K562 (cell line): Measurements from ENCODE around the gene ANXA9. TPM values are rescaled to one million over a fixed set of nuclear protein-coding genes. Genes with fewer than 3 reads are reported as not detected.

Experiments used
- CXXC5 ChIP-seq: fragments of 250-450 bp; sonication (Bioruptor Pico); IDR thresholded peaks from 2 replicates; pipeline ENCODE4 v1.8.0; 2022; ENCODE audit warnings: inconsistent platforms, mild to moderate bottlenecking, moderate library complexity
- HES1 ChIP-seq: fragments of 450-650 bp; IDR thresholded peaks from 2 replicates; pipeline ENCODE4 v1.6.1; 2016; ENCODE audit warnings: low read depth, mild to moderate bottlenecking, moderate library complexity
- ID3 ChIP-seq, 2 experiments: fragments of 250-450 bp in 1 of 2; fragments of 450-650 bp in 1 of 2; sonication (Bioruptor Pico) in 1 of 2; IDR thresholded peaks; 2 replicates each; pipeline versions ENCODE4 v1.6.1 to v1.8.0; 2016 to 2021; ENCODE audit warnings: mild to moderate bottlenecking in 2 of 2, moderate library complexity in 2 of 2, missing compliant biosample characterization in 1 of 2, missing genetic modification characterization in 1 of 2
- KDM2B ChIP-seq: fragments of 250-450 bp; sonication (Bioruptor Pico); IDR thresholded peaks from 2 replicates; pipeline ENCODE4 v1.8.0; 2021; ENCODE audit warnings: mild to moderate bottlenecking, moderate library complexity
- KHSRP ChIP-seq: fragments of 450-650 bp; IDR thresholded peaks from 2 replicates; pipeline ENCODE4 v1.6.1; 2017
- NFE2 ChIP-seq: IDR thresholded peaks from 2 replicates; pipeline ENCODE4 v1.6.1; 2014; ENCODE audit warnings: antibody characterized with exemption, low read depth
- REST ChIP-seq, 2 experiments: fragments of 450-650 bp; formaldehyde crosslinking in 1 of 2; IDR thresholded peaks; 2 replicates each; pipeline versions ENCODE4 v1.4.0 to v1.6.1; 2014 to 2020; ENCODE audit warnings: mild to moderate bottlenecking in 2 of 2, borderline replicate concordance in 1 of 2, low read depth in 1 of 2
- RFX1 ChIP-seq: fragments of 450-650 bp; IDR thresholded peaks from 2 replicates; pipeline ENCODE4 v1.6.1; 2016; ENCODE audit warnings: mild to moderate bottlenecking, moderate library complexity
- STAT6 ChIP-seq: sonication (generic); formaldehyde crosslinking; IDR thresholded peaks from 2 replicates; pipeline ENCODE4 v1.8.1; 2023; ENCODE audit warnings: mild to moderate bottlenecking, missing genetic modification reagents
- TRIM24 ChIP-seq, 2 experiments: fragments of 450-650 bp; IDR thresholded peaks; 2 replicates each; pipeline ENCODE4 v1.6.1; 2016
- TSC22D4 ChIP-seq: fragments of 450-650 bp; IDR thresholded peaks from 2 replicates; pipeline ENCODE4 v1.6.1; 2016; ENCODE audit warnings: missing genetic modification characterization, missing biosample characterization, control low read depth
- VEZF1 ChIP-seq: fragments of 200-800 bp; sonication (Bioruptor generic); IDR thresholded peaks from 2 replicates; pipeline ENCODE4 v1.6.1; 2017; ENCODE audit warnings: missing genetic modification characterization, missing compliant biosample characterization
- ZNF124 ChIP-seq: sonication (generic); formaldehyde crosslinking; IDR thresholded peaks from 2 replicates; pipeline ENCODE4 v1.8.1; 2022; ENCODE audit warnings: missing genetic modification reagents
- ZNF668 ChIP-seq: fragments of 250-450 bp; sonication (Bioruptor Pico); IDR thresholded peaks from 2 replicates; pipeline ENCODE4 v1.8.0; 2022; ENCODE audit warnings: mild to moderate bottlenecking, inconsistent platforms
- polyA plus RNA-seq, 8 experiments: library from polyadenylated mRNA; depleted of rRNA in 4 of 8; stranded (reverse) in 5 of 8; unstranded in 3 of 8; fragments of >200 nt; fragmentation: Nextera tagmentation in 2 of 8; fragmentation: Illumina TruSeq in 1 of 8; extraction: Ambion mirVana in 2 of 8; extraction: Trizol in 1 of 8; gene quantifications; 2 replicates each; pipeline versions ENCODE4 v1.2.1 to v1.2.3, GENCODE V29; 2011 to 2014; ENCODE audit warnings: inconsistent platforms in 1 of 8, missing spikeins in 1 of 8
- total RNA-seq, 7 experiments: library from RNA; depleted of rRNA in 6 of 7; stranded (reverse); fragments of >200 nt in 6 of 7; fragmentation: Illumina TruSeq in 2 of 7; extraction: Trizol in 2 of 7; gene quantifications; 2 replicates each; pipeline versions ENCODE4 v1.2.1 to v1.2.3, GENCODE V29; 2011 to 2021; ENCODE audit warnings: low replicate concordance in 1 of 7

Gene ANXA9
- total and polyA plus RNA-seq, 9 of the 15 experiments (the other 6 are each of a cell fraction or from before 2014, with no cell fraction given): 0.24 to 1.6 (median 0.57) TPM

- TF ChIP-seq STAT6 (CRISPR knock-in tag) (no peak), KHSRP (no peak), CXXC5 (CRISPR knock-in tag) (peak; percentile 89), VEZF1 (CRISPR knock-in tag) (peak; percentile 24; the same call in 1 of the 2 replicates), ZNF668 (0 out of 2 replicates have a peak, but pooled peaks have one; percentile 31), RFX1 (no peak), ID3 (CRISPR knock-in tag; IDR thresholded peaks at IDR 0.05) (no peak), ID3 (tag; IDR thresholded peaks at IDR 0.05) (peak; percentile 65), TRIM24 (IDR thresholded peaks at IDR 0.05) (peak in 1 of 2 experiments; percentile 44; a peak in 1 of 4 replicates), HES1 (0 out of 2 replicates have a peak, but pooled peaks have one; percentile 26), TSC22D4 (no peak), ZNF124 (CRISPR knock-in tag) (no peak), NFE2 (peak; percentile 98), KDM2B (CRISPR knock-in tag) (no peak), REST (IDR thresholded peaks at IDR 0.05; ENCODE audit: borderline replicate concordance) (no peak; the same call in 1 of the 2 replicates), REST (CRISPR knock-in tag; IDR thresholded peaks at IDR 0.05; ENCODE audit: low read depth) (no peak)
These were observed 17.1 kb downstream of the ANXA9 start (continued) for GRCh38 chr1:150999051-150999674.
